ENCODE results near the gene LAIR1.

- TF ChIP-seq POLR2A (IDR thresholded peaks at IDR 0.05) (peak in 1 of 4 donors; percentile 35), CTCF (IDR thresholded peaks at IDR 0.05) (no peak), POLR2AphosphoS5 (IDR thresholded peaks at IDR 0.05) (no peak), EP300 (IDR thresholded peaks at IDR 0.05) (no peak)
Measured at GRCh38 chr19:54387991-54388801, 23.5 kb upstream of the LAIR1 start.

Measured in upper lobe of left lung (tissue), 4 donors.